H9 (cell line): ENCODE measurements around the gene SNAI3. TPM values are rescaled to one million over a fixed set of nuclear protein-coding genes. Genes with fewer than 3 reads are reported as not detected.

ENCODE experiments used
- DNase-seq: peaks from one replicate; pipeline ENCODE4 v3.0.0-alpha.2; 2017
- H2AFZ ChIP-seq: one replicate; pipeline ENCODE4 v1.6.1; 2013; ENCODE audit warnings: mild to moderate bottlenecking, low read length, control low read depth, moderate library complexity
- H2AK5ac ChIP-seq: 2 replicates; pipeline ENCODE4 v1.6.1; 2013; ENCODE audit warnings: low read length, control low read depth, mixed read lengths; ENCODE audit not compliant: insufficient read length
- H2BK120ac ChIP-seq: one replicate; pipeline ENCODE4 v1.6.1; 2013; ENCODE audit warnings: low read depth, mild to moderate bottlenecking, low read length, control low read depth, inconsistent platforms; ENCODE audit not compliant: poor library complexity, severe bottlenecking
- H2BK12ac ChIP-seq: 2 replicates; pipeline ENCODE4 v1.6.1; 2013; ENCODE audit warnings: low read length, control low read depth, mixed read lengths, low read depth; ENCODE audit not compliant: insufficient read length
- H2BK15ac ChIP-seq: 2 replicates; pipeline ENCODE4 v1.6.1; 2013; ENCODE audit warnings: low read depth, low read length, control low read depth
- H2BK20ac ChIP-seq: one replicate; pipeline ENCODE4 v1.6.1; 2013; ENCODE audit warnings: low read depth, mild to moderate bottlenecking, low read length, control low read depth, inconsistent platforms; ENCODE audit not compliant: poor library complexity, severe bottlenecking
- H2BK5ac ChIP-seq: 2 replicates; pipeline ENCODE4 v1.6.1; 2013; ENCODE audit warnings: low read length, control low read depth, mixed read lengths; ENCODE audit not compliant: insufficient read length
- H3K14ac ChIP-seq: 2 replicates; pipeline ENCODE4 v1.6.1; 2013; ENCODE audit warnings: low read length, control low read depth; ENCODE audit not compliant: insufficient read depth
- H3K18ac ChIP-seq: 2 replicates; pipeline ENCODE4 v1.6.1; 2013; ENCODE audit warnings: low read depth, mild to moderate bottlenecking, mixed read lengths, low read length, control low read depth; ENCODE audit not compliant: insufficient read length
- H3K23ac ChIP-seq: 2 replicates; pipeline ENCODE4 v1.6.1; 2013; ENCODE audit warnings: low read length, control low read depth, mixed read lengths, low read depth; ENCODE audit not compliant: insufficient read length
- H3K23me2 ChIP-seq: 2 replicates; pipeline ENCODE4 v1.6.1; 2013; ENCODE audit warnings: low read depth, mild to moderate bottlenecking, mixed read lengths, low read length, control low read depth; ENCODE audit not compliant: insufficient read length, poor library complexity, severe bottlenecking
- H3K27ac ChIP-seq: 2 replicates; pipeline ENCODE4 v1.5.1; 2013; ENCODE audit warnings: low read length, control low read depth, mixed read lengths, low read depth; ENCODE audit not compliant: insufficient read length
- H3K27me3 ChIP-seq: 2 replicates; pipeline ENCODE4 v1.6.1; 2013; ENCODE audit warnings: low read length, control low read depth, inconsistent platforms; ENCODE audit not compliant: insufficient read depth
- H3K4ac ChIP-seq: 2 replicates; pipeline ENCODE4 v1.6.1; 2013; ENCODE audit warnings: low read depth, mild to moderate bottlenecking, control low read depth, inconsistent platforms, low read length, moderate library complexity
- H3K4me1 ChIP-seq: 2 replicates; pipeline ENCODE4 v1.6.1; 2013; ENCODE audit warnings: low read length, control low read depth, inconsistent platforms; ENCODE audit not compliant: insufficient read depth
- H3K4me2 ChIP-seq: 2 replicates; pipeline ENCODE4 v1.6.1; 2013; ENCODE audit warnings: low read length, control low read depth, mixed read lengths; ENCODE audit not compliant: insufficient read length, insufficient read depth
- H3K56ac ChIP-seq: 2 replicates; pipeline ENCODE4 v1.6.1; 2013; ENCODE audit warnings: low read depth, mild to moderate bottlenecking, mixed read lengths, low read length, control low read depth; ENCODE audit not compliant: insufficient read length
- H3K79me1 ChIP-seq: 2 replicates; pipeline ENCODE4 v1.6.1; 2013; ENCODE audit warnings: low read depth, mild to moderate bottlenecking, moderate library complexity, low read length, control low read depth, inconsistent platforms; ENCODE audit not compliant: insufficient read depth, poor library complexity, severe bottlenecking
- H3K79me2 ChIP-seq: 2 replicates; pipeline ENCODE4 v1.6.1; 2013; ENCODE audit warnings: low read length, control low read depth, inconsistent platforms; ENCODE audit not compliant: insufficient read depth
- H3K9ac ChIP-seq: 2 replicates; pipeline ENCODE4 v1.6.1; 2013; ENCODE audit warnings: low read length, control low read depth, mixed read lengths; ENCODE audit not compliant: insufficient read length; ENCODE audit errors: extremely low read depth
- H3K9me3 ChIP-seq: one replicate; pipeline ENCODE4 v1.6.1; 2013; ENCODE audit warnings: low read depth, low read length, inconsistent platforms; ENCODE audit not compliant: control insufficient read depth
- H3T11ph ChIP-seq: one replicate; pipeline ENCODE4 v1.6.1; 2013; ENCODE audit warnings: mild to moderate bottlenecking, low read length, control low read depth, inconsistent platforms
- H4K20me1 ChIP-seq: one replicate; pipeline ENCODE4 v1.6.1; 2013; ENCODE audit not compliant: control insufficient read depth, insufficient read length, insufficient read depth
- H4K5ac ChIP-seq: 2 replicates; pipeline ENCODE4 v1.6.1; 2013; ENCODE audit warnings: low read depth, mild to moderate bottlenecking, mixed read lengths, low read length, control low read depth; ENCODE audit not compliant: insufficient read length
- H4K8ac ChIP-seq: replicated peaks from 2 replicates; pipeline ENCODE4 v1.6.1; 2013; ENCODE audit warnings: low read length, control low read depth, mixed read lengths, low read depth; ENCODE audit not compliant: insufficient read length
- H4K91ac ChIP-seq: 2 replicates; pipeline ENCODE4 v1.6.1; 2013; ENCODE audit warnings: low read depth, mild to moderate bottlenecking, moderate library complexity, mixed read lengths, low read length, control low read depth; ENCODE audit not compliant: insufficient read length
- H3K27ac Mint-ChIP-seq, 3 experiments: 2 replicates in 2 of 3; 3 replicates in 1 of 3; pipeline ENCODE4 v1.8.0; 2020 to 2021; ENCODE audit warnings: mixed read lengths in 3 of 3, mild to moderate bottlenecking in 1 of 3, moderate library complexity in 1 of 3
- H3K27me3 Mint-ChIP-seq: 2 replicates; pipeline ENCODE4 v1.8.0; 2021; ENCODE audit warnings: low read depth, mild to moderate bottlenecking, moderate library complexity, mixed read lengths
- H3K36me3 Mint-ChIP-seq, 3 experiments: 2 replicates in 2 of 3; 3 replicates in 1 of 3; pipeline ENCODE4 v1.8.0; 2020 to 2021; ENCODE audit warnings: low read depth in 3 of 3, mixed read lengths in 3 of 3; ENCODE audit not compliant: insufficient read depth in 1 of 3
- H3K4me1 Mint-ChIP-seq, 2 experiments: 2 replicates each; pipeline ENCODE4 v1.8.0; 2020; ENCODE audit warnings: mixed read lengths in 2 of 2
- H3K4me3 Mint-ChIP-seq, 2 experiments: 2 replicates in 1 of 2; 3 replicates in 1 of 2; pipeline ENCODE4 v1.8.0; 2020 to 2021; ENCODE audit warnings: mild to moderate bottlenecking in 2 of 2, mixed read lengths in 2 of 2, moderate library complexity in 1 of 2
- H3K9me3 Mint-ChIP-seq, 2 experiments: 2 replicates in 1 of 2; 3 replicates in 1 of 2; pipeline ENCODE4 v1.8.0; 2020; ENCODE audit warnings: mild to moderate bottlenecking in 2 of 2, mixed read lengths in 2 of 2, moderate library complexity in 1 of 2
- WGBS: extraction: QIAGEN DNeasy Blood & Tissue Kit; methylation state at CpG from one replicate; pipeline ENCODE4 v1.1.7; 2013; ENCODE audit warnings: missing lambda C conversion rate, low lambda C conversion rate, mixed read lengths; ENCODE audit not compliant: insufficient read length; ENCODE audit errors: extremely low coverage; 5-methylcytosine and 5-hydroxymethylcytosine counted together
- total RNA-seq: library from RNA; stranded (reverse); gene quantifications from 2 replicates; pipeline ENCODE4 v1.2.1, GENCODE V29; 2021
- TF ChIP-seq, protein P1 (sequence below): fragments of 200-600 bp; sonication (generic); conservative IDR thresholded peaks from 3 replicates; pipeline ENCODE4 v1.8.0; 2021; ENCODE audit warnings: antibody characterized with exemption, mild to moderate bottlenecking

SNAI3 gene
- total RNA-seq, 1 experiment from 2014 or later: 3.2 TPM

DNA sequence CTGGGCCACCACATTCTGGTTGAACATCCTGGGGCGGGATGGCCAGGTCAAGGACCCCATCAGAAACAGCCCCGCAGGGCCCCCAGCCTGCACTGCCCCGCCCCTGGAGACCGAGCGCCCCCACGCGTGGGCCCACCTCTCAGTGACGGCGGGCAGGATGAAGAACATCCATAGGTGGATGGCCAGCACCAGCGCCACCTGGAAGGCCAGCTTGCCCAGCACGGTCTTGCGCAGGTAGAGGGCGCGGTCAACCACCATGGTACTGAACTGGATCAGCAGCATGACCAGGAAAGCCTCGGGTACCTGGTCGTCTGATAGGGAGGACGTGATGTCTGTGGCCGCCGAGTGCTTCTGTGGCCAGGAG is 33.6 kb upstream of the SNAI3 start:
- DNase-seq: no peak

More for the DNA sequence above, 33.6 kb upstream of the SNAI3 start:
- H3K27me3 Mint-ChIP-seq: no peaks in the 10 kb centered on the region
- Histone ChIP-seq H3K18ac (no peak overlapping the region), H3K9ac (no peak overlapping the region), H4K5ac (no peak overlapping the region), H3K4me2 (no peak overlapping the region), H3K23ac (no peak overlapping the region), H2AK5ac (no peak overlapping the region), H4K8ac (no peak overlapping the region), H2AFZ (no peak overlapping the region), H3K56ac (no peak overlapping the region), H2BK20ac (no peak overlapping the region), H3T11ph (no peak overlapping the region), H3K14ac (no peak overlapping the region), H4K20me1 (no peaks in the 10 kb centered on the region), H3K79me1 (no peaks in the 10 kb centered on the region), H3K4ac (no peak overlapping the region), H3K4me1 (no peaks in the 10 kb centered on the region), H3K79me2 (no peaks in the 10 kb centered on the region), H2BK12ac (no peak overlapping the region), H2BK5ac (no peak overlapping the region), H4K91ac (no peak overlapping the region), H2BK15ac (no peak overlapping the region), H3K9me3 (no peaks in the 10 kb centered on the region), H3K27me3 (no peaks in the 10 kb centered on the region), H3K23me2 (no peaks in the 10 kb centered on the region), H2BK120ac (no peak overlapping the region), H3K27ac (no peak overlapping the region)
- no peak overlapping the region for H3K27ac Mint-ChIP-seq
- no peaks in the 10 kb centered on the region for H3K4me1 Mint-ChIP-seq
- peaks cover 12 to 43% (median 41%) of the 10 kb centered on the region in 3 experiments; a peak in 6 of 7 replicates for H3K36me3 Mint-ChIP-seq
- no peaks in the 10 kb centered on the region for H3K9me3 Mint-ChIP-seq
- TF ChIP-seq, protein P1, sequence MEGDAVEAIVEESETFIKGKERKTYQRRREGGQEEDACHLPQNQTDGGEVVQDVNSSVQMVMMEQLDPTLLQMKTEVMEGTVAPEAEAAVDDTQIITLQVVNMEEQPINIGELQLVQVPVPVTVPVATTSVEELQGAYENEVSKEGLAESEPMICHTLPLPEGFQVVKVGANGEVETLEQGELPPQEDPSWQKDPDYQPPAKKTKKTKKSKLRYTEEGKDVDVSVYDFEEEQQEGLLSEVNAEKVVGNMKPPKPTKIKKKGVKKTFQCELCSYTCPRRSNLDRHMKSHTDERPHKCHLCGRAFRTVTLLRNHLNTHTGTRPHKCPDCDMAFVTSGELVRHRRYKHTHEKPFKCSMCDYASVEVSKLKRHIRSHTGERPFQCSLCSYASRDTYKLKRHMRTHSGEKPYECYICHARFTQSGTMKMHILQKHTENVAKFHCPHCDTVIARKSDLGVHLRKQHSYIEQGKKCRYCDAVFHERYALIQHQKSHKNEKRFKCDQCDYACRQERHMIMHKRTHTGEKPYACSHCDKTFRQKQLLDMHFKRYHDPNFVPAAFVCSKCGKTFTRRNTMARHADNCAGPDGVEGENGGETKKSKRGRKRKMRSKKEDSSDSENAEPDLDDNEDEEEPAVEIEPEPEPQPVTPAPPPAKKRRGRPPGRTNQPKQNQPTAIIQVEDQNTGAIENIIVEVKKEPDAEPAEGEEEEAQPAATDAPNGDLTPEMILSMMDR: no peak
- WGBS: no CpG with 5 or more reads among the region's 19 CpGs
- no peak overlapping the region for H3K4me3 Mint-ChIP-seq
